ENCODE data around the gene MYO5A. TPM values are rescaled to one million over a fixed set of nuclear protein-coding genes. Genes with fewer than 3 reads are reported as not detected.

The MYO5A gene
- total and polyA plus RNA-seq, 2 donors (not counting 1 experiment from before 2014, with no cell fraction given) = 12.2 to 44.4 TPM

DNA sequence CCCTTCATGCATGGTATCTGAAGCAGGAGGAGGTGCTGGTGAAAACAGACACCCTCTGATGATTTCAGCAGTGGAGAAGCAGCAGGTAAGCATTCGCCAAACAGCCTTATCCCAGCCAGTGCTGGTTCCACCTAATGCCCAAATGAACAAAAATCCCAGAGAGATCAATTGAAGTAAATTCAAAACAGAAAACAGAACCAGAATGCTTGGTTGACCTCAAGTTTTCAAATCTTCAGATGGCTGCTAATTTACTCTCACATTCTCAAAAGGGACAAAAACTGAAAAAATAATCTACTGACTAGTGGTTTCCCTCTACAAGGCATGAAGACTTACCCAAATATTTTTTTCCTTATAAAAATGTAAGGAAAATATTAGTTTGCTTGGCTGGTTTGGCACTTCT lies 146.0 kb downstream of the MYO5A start:
- no peaks in the 10 kb centered on the region for H3K9me3 Mint-ChIP-seq (ENCODE audit: insufficient read depth)
- WGBS (ENCODE audit: insufficient coverage) = 67% methylated on average over 1 of the region's 1 CpG
- no peak overlapping the region for H3K27ac ChIP-seq (ENCODE audit: low read length in 2 of 2)
- POLR2A ChIA-PET = no interaction called here
- H2AFZ ChIP-seq (ENCODE audit: insufficient read depth, low read depth, low read length, poor library complexity, severe bottlenecking) = no peak overlapping the region
- no peak overlapping the region for H3K9ac ChIP-seq (ENCODE audit: low read length)
- H3K36me3 ChIP-seq (replicated peaks in 1 of 2; ENCODE audit: control extremely low read depth in 1 of 2, control insufficient read depth in 1 of 2, extremely low read depth in 1 of 2, insufficient read depth in 2 of 2, low read length in 1 of 2) = peaks cover 3 to 37% of the 10 kb centered on the region in 2 experiments
- no peak for ATAC-seq (ENCODE audit: low read depth)
- H3K79me2 ChIP-seq (ENCODE audit: control insufficient read depth, insufficient read depth, low read length) = no peaks in the 10 kb centered on the region
- no peak overlapping the region for H3K4me3 ChIP-seq (ENCODE audit: control extremely low read depth in 1 of 5, extremely low read depth in 1 of 5, insufficient read depth in 1 of 5, low read depth in 2 of 5, low read length in 4 of 5)
- TF ChIP-seq, protein P1, sequence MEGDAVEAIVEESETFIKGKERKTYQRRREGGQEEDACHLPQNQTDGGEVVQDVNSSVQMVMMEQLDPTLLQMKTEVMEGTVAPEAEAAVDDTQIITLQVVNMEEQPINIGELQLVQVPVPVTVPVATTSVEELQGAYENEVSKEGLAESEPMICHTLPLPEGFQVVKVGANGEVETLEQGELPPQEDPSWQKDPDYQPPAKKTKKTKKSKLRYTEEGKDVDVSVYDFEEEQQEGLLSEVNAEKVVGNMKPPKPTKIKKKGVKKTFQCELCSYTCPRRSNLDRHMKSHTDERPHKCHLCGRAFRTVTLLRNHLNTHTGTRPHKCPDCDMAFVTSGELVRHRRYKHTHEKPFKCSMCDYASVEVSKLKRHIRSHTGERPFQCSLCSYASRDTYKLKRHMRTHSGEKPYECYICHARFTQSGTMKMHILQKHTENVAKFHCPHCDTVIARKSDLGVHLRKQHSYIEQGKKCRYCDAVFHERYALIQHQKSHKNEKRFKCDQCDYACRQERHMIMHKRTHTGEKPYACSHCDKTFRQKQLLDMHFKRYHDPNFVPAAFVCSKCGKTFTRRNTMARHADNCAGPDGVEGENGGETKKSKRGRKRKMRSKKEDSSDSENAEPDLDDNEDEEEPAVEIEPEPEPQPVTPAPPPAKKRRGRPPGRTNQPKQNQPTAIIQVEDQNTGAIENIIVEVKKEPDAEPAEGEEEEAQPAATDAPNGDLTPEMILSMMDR (IDR thresholded peaks at IDR 0.05) = no peak
- no peak for TF ChIP-seq EZH2 (IDR thresholded peaks at IDR 0.05; ENCODE audit: borderline replicate concordance, insufficient read depth, low read depth, low read length, poor library complexity, severe bottlenecking)
- H3K9me3 ChIP-seq (ENCODE audit: control extremely low read depth in 1 of 3, control insufficient read depth in 2 of 3, insufficient read depth in 1 of 3, low read length in 2 of 3) = no peaks in the 10 kb centered on the region
- H3K27me3 ChIP-seq (replicated peaks in 1 of 4; ENCODE audit: control extremely low read depth in 1 of 4, control insufficient read depth in 3 of 4, insufficient read depth in 4 of 4, low read length in 3 of 4) = no peaks in the 10 kb centered on the region
- H4K20me1 ChIP-seq (ENCODE audit: control insufficient read depth, insufficient read depth, low read length, poor library complexity, severe bottlenecking) = no peaks in the 10 kb centered on the region
- DNase-seq = no peak
- H3K27ac Mint-ChIP-seq = no peak overlapping the region
- H3K4me3 Mint-ChIP-seq = no peak overlapping the region
- CTCF ChIA-PET = no interaction called here
- peaks cover 0 to 3% of the 10 kb centered on the region in 2 donors for H3K4me1 ChIP-seq (ENCODE audit: control insufficient read depth in 2 of 2, insufficient read depth in 2 of 2, low read length in 2 of 2)
- H3K27me3 Mint-ChIP-seq = no peaks in the 10 kb centered on the region
- no peak overlapping the region for H3K4me2 ChIP-seq (replicated peaks; ENCODE audit: low read depth, low read length, poor library complexity, severe bottlenecking)
- H3K4me1 Mint-ChIP-seq = peaks cover 22% of the 10 kb centered on the region
- intact Hi-C loops (cut with micrococcal nuclease) = no loop called here

DNA sequence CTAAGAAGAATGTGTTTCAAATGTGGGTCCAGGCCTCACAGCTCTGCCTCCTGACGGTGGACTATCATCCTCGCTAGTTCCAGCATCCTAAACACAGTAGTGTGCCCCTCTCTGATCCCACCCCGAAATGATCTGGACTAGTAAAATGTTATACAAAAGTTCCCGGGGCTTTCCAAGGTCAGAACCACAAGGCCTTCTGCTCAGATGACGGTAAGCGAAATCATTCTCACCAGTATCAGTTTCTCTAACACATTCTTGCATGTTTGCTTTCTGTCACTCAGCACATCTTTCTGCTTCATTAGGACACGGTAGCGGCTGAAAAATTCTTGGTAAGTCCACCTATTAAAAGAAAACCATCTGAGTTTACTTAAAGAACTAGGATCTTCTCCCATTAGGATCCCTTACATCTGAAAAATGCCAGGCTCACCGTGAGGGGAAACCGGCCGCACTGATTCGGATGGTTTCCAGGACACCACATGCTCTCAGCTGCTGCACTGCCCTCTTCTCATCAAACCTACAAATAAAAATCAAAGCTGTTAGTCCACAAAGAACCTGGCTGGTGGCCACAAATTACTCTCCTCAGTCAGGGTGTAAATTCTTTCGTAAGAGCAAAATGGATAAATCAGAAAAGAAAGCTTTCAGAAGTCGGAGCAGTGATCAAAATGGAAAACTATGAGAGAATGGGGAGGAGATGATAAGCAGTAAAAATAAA lies 149.1 kb downstream of the MYO5A start:
- H3K79me2 ChIP-seq (ENCODE audit: control insufficient read depth, insufficient read depth, low read length) = no peaks in the 10 kb centered on the region
- no peak overlapping the region for H3K4me3 ChIP-seq (ENCODE audit: control extremely low read depth in 1 of 5, extremely low read depth in 1 of 5, insufficient read depth in 1 of 5, low read depth in 2 of 5, low read length in 4 of 5)
- H3K9me3 Mint-ChIP-seq (ENCODE audit: insufficient read depth) = no peaks in the 10 kb centered on the region
- ChIA-PET POLR2A (no interaction called here), CTCF (interaction anchor here (2.3 kb wide), 1 partner anchor 355 kb away, joined by 7 read pairs; no protein-coding TSS in a partner anchor)
- ATAC-seq (ENCODE audit: low read depth) = no peak
- no peak overlapping the region for H3K9ac ChIP-seq (ENCODE audit: low read length)
- intact Hi-C loops (cut with micrococcal nuclease) = no loop called here
- no peak overlapping the region for H3K27ac ChIP-seq (ENCODE audit: low read length in 2 of 2)
- H3K27me3 Mint-ChIP-seq = no peaks in the 10 kb centered on the region
- no peak overlapping the region for H2AFZ ChIP-seq (ENCODE audit: insufficient read depth, low read depth, low read length, poor library complexity, severe bottlenecking)
- TF ChIP-seq, protein P1 (IDR thresholded peaks at IDR 0.05) = no peak
- TF ChIP-seq EZH2 (IDR thresholded peaks at IDR 0.05; ENCODE audit: borderline replicate concordance, insufficient read depth, low read depth, low read length, poor library complexity, severe bottlenecking) = no peak
- DNase-seq = peak; percentile 33
- H3K9me3 ChIP-seq (ENCODE audit: control extremely low read depth in 1 of 3, control insufficient read depth in 2 of 3, insufficient read depth in 1 of 3, low read length in 2 of 3) = peaks cover 0 to under 1% (median 0%) of the 10 kb centered on the region in 3 donors
- peaks cover 0 to 3% of the 10 kb centered on the region in 2 donors for H3K4me1 ChIP-seq (ENCODE audit: control insufficient read depth in 2 of 2, insufficient read depth in 2 of 2, low read length in 2 of 2)
- peak overlapping the region; percentile 3 for H3K27ac Mint-ChIP-seq
- H3K4me2 ChIP-seq (replicated peaks; ENCODE audit: low read depth, low read length, poor library complexity, severe bottlenecking) = no peak overlapping the region
- peaks cover 22% of the 10 kb centered on the region for H3K4me1 Mint-ChIP-seq
- peaks cover 2 to 52% of the 10 kb centered on the region in 2 experiments for H3K36me3 ChIP-seq (replicated peaks in 1 of 2; ENCODE audit: control extremely low read depth in 1 of 2, control insufficient read depth in 1 of 2, extremely low read depth in 1 of 2, insufficient read depth in 2 of 2, low read length in 1 of 2)
- H3K27me3 ChIP-seq (replicated peaks in 1 of 4; ENCODE audit: control extremely low read depth in 1 of 4, control insufficient read depth in 3 of 4, insufficient read depth in 4 of 4, low read length in 3 of 4) = no peaks in the 10 kb centered on the region
- peak overlapping the region; percentile 21 for H3K4me3 Mint-ChIP-seq
- no peaks in the 10 kb centered on the region for H4K20me1 ChIP-seq (ENCODE audit: control insufficient read depth, insufficient read depth, low read length, poor library complexity, severe bottlenecking)
- 72% methylated on average over 11 of the region's 14 CpGs for WGBS (ENCODE audit: insufficient coverage)

Measured in B cell (primary cell).